ES-I3 (cell line): ENCODE results near the gene MOB4.
"Not testable (repeated sequence)": the region's sequence is repeated elsewhere in the genome, so short reads cannot be mapped to it uniquely, and the experiment has no call there.

ENCODE experiments used
- H3K36me3 ChIP-seq: 2 replicates; pipeline ENCODE4 v1.6.1; 2013; ENCODE audit warnings: mild to moderate bottlenecking, low read length, control low read depth, moderate library complexity; ENCODE audit not compliant: insufficient read depth
- H3K4me1 ChIP-seq: 2 replicates; pipeline ENCODE4 v1.6.1; 2013; ENCODE audit warnings: mild to moderate bottlenecking, control low read depth, low read length; ENCODE audit not compliant: insufficient read depth
- H3K9ac ChIP-seq: 2 replicates; pipeline ENCODE4 v1.6.1; 2013; ENCODE audit warnings: low read depth, mild to moderate bottlenecking, low read length, moderate library complexity
- H3K9me3 ChIP-seq: 2 replicates; pipeline ENCODE4 v1.6.1; 2013; ENCODE audit warnings: mild to moderate bottlenecking, low read length, moderate library complexity; ENCODE audit not compliant: control insufficient read depth, insufficient read depth

MOB4 gene

GRCh38 chr2:197515739-197516392, at the start of gene MOB4:
TSS of gene MOB4 (plus strand) at chr2:197516066. CDS start at chr2:197516087, 21 bp downstream.
- H3K36me3 ChIP-seq: no peaks in the 10 kb centered on the region
- no peaks in the 10 kb centered on the region for H3K4me1 ChIP-seq
- H3K9ac ChIP-seq: peak within 1 kb of the TSS; percentile 94
- 0 out of 2 replicates have a peak, but pooled peaks cover 4% of the 10 kb centered on the region for H3K9me3 ChIP-seq

GRCh38 chr2:197472166-197472565, 43.7 kb upstream of the MOB4 start:
- H3K9me3 ChIP-seq: no peaks in the 10 kb centered on the region
- no peaks in the 10 kb centered on the region for H3K4me1 ChIP-seq
- peaks cover 17% of the 10 kb centered on the region for H3K36me3 ChIP-seq
- H3K9ac ChIP-seq: no peak overlapping the region

GRCh38 chr2:197477797-197478196, 38.1 kb upstream of the MOB4 start:
- Histone ChIP-seq H3K9ac (no peak overlapping the region), H3K9me3 (no peaks in the 10 kb centered on the region), H3K4me1 (no peaks in the 10 kb centered on the region), H3K36me3 (peaks cover 17% of the 10 kb centered on the region)

GRCh38 chr2:197480165-197481036, 35.5 kb upstream of the MOB4 start:
- Histone ChIP-seq H3K9me3 (no peaks in the 10 kb centered on the region), H3K9ac (no peak overlapping the region), H3K4me1 (no peaks in the 10 kb centered on the region), H3K36me3 (peaks cover 13% of the 10 kb centered on the region)

- H3K36me3 ChIP-seq: peaks cover 20% of the 10 kb centered on the region
These were observed 31.6 kb upstream of the MOB4 start for GRCh38 chr2:197484248-197484647.

GRCh38 chr2:197486175-197486574, 29.7 kb upstream of the MOB4 start:
- Histone ChIP-seq H3K36me3 (peaks cover 35% of the 10 kb centered on the region), H3K4me1 (no peaks in the 10 kb centered on the region), H3K9ac (no peak overlapping the region), H3K9me3 (no peaks in the 10 kb centered on the region)

More at GRCh38 chr2:197484248-197484647, 31.6 kb upstream of the MOB4 start:
- not testable (repeated sequence) for H3K9ac ChIP-seq, H3K4me1 ChIP-seq, H3K9me3 ChIP-seq

GRCh38 chr2:197487385-197487784, 28.5 kb upstream of the MOB4 start:
- Histone ChIP-seq H3K9me3 (no peaks in the 10 kb centered on the region), H3K4me1 (no peaks in the 10 kb centered on the region), H3K9ac (no peak overlapping the region), H3K36me3 (peaks cover 45% of the 10 kb centered on the region)

GRCh38 chr2:197495433-197496134, 20.3 kb upstream of the MOB4 start:
- no peaks in the 10 kb centered on the region for H3K9me3 ChIP-seq
- peaks cover 10% of the 10 kb centered on the region; the same call in 1 of the 2 replicates for H3K4me1 ChIP-seq
- H3K36me3 ChIP-seq: peaks cover 54% of the 10 kb centered on the region
- H3K9ac ChIP-seq: no peak overlapping the region

- Histone ChIP-seq H3K36me3 (peaks cover 44% of the 10 kb centered on the region), H3K9ac (peak overlapping the region; percentile 14; the same call in 1 of the 2 replicates), H3K9me3 (no peaks in the 10 kb centered on the region), H3K4me1 (peaks cover 11% of the 10 kb centered on the region; the same call in 1 of the 2 replicates)
These were observed 19.2 kb upstream of the MOB4 start for GRCh38 chr2:197496695-197497094.

GRCh38 chr2:197497326-197497725, 18.5 kb upstream of the MOB4 start:
- H3K4me1 ChIP-seq: peaks cover 15% of the 10 kb centered on the region

GRCh38 chr2:197498235-197498936, 17.5 kb upstream of the MOB4 start:
- Histone ChIP-seq H3K9ac (peak overlapping the region; percentile 88), H3K9me3 (no peaks in the 10 kb centered on the region), H3K36me3 (peaks cover 38% of the 10 kb centered on the region), H3K4me1 (peaks cover 15% of the 10 kb centered on the region)

More at GRCh38 chr2:197497326-197497725, 18.5 kb upstream of the MOB4 start:
- Histone ChIP-seq H3K9me3 (no peaks in the 10 kb centered on the region), H3K36me3 (peaks cover 44% of the 10 kb centered on the region), H3K9ac (peak overlapping the region; percentile 88)

- Histone ChIP-seq H3K36me3 (peaks cover 31% of the 10 kb centered on the region), H3K4me1 (peaks cover 15% of the 10 kb centered on the region), H3K9me3 (no peaks in the 10 kb centered on the region), H3K9ac (peak overlapping the region; percentile 88)
These were observed 16.8 kb upstream of the MOB4 start for GRCh38 chr2:197498937-197499593.

- H3K9me3 ChIP-seq: no peaks in the 10 kb centered on the region
- peaks cover 28% of the 10 kb centered on the region for H3K36me3 ChIP-seq
- peaks cover 15% of the 10 kb centered on the region for H3K4me1 ChIP-seq
- H3K9ac ChIP-seq: peak within 1 kb of the TSS; percentile 88
These were observed 16.0 kb upstream of the MOB4 start, which contains the start of the genes HSPD1 and HSPE1 for GRCh38 chr2:197499594-197500502. TSS of gene HSPD1 (minus strand) at chr2:197499840. CDS start at chr2:197498848, 992 bp downstream. TSS of gene HSPE1 (plus strand) at chr2:197500379. CDS start at chr2:197500437, 58 bp downstream.
